ENCODE measurements around the gene RIOX2. TPM values are rescaled to one million over a fixed set of nuclear protein-coding genes. Genes with fewer than 3 reads are reported as not detected.

The RIOX2 gene
- total RNA-seq, 4 donors from 2014 or later, result 9.3 to 50.3 (median 12.6) TPM

DNA sequence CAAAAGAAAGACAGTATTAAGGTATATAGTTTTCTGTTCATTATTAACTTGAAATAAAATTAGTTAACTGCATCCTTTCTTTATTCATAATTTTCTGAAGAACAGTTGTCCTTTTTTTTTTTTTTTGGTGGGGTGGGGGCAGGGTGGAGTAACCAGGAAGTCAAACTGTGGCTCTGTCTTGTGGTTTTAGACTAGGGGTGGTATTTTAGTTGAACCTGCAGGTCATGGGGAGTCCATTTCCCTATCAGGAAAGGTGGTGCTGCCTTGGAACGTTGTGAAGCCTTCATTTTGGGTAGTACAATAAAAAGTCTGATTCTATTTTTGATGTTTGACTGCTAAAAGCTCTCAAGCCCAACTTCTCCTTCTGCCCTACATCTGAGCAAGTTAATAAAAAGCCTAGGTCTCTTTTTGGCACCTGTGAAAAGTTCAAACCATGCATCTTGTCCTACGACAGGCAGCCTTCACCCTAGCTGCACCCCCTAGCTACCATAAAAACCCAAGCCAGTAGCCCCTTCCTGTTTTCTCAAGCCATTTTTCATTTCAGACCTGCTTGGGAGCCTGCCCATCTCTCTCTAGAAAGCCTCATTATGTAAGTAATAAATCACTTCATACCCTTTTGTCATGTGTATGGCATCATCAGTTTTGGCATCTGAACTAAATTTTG lies 31.2 kb upstream of the RIOX2 start:
- H3K27me3 ChIP-seq, result no peaks in the 10 kb centered on the region
- H3K9me3 ChIP-seq, result no peaks in the 10 kb centered on the region
- no peaks in the 10 kb centered on the region for H3K36me3 ChIP-seq
- DNase-seq, result no peak
- H3K27ac ChIP-seq, result no peak overlapping the region
- H3K4me1 ChIP-seq, result no peaks in the 10 kb centered on the region
- no peak overlapping the region for H3K4me3 ChIP-seq
- TF ChIP-seq, protein P1, sequence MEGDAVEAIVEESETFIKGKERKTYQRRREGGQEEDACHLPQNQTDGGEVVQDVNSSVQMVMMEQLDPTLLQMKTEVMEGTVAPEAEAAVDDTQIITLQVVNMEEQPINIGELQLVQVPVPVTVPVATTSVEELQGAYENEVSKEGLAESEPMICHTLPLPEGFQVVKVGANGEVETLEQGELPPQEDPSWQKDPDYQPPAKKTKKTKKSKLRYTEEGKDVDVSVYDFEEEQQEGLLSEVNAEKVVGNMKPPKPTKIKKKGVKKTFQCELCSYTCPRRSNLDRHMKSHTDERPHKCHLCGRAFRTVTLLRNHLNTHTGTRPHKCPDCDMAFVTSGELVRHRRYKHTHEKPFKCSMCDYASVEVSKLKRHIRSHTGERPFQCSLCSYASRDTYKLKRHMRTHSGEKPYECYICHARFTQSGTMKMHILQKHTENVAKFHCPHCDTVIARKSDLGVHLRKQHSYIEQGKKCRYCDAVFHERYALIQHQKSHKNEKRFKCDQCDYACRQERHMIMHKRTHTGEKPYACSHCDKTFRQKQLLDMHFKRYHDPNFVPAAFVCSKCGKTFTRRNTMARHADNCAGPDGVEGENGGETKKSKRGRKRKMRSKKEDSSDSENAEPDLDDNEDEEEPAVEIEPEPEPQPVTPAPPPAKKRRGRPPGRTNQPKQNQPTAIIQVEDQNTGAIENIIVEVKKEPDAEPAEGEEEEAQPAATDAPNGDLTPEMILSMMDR (IDR thresholded peaks at IDR 0.05), result no peak
- TF ChIP-seq POLR2A (IDR thresholded peaks at IDR 0.05), result no peak

GRCh38 chr3:98002717-98003116 lies 30.5 kb upstream of the RIOX2 start:
- DNase-seq, result no peak
- H3K9me3 ChIP-seq, result no peaks in the 10 kb centered on the region
- no peaks in the 10 kb centered on the region for H3K27me3 ChIP-seq
- H3K36me3 ChIP-seq, result no peaks in the 10 kb centered on the region
- H3K4me1 ChIP-seq, result no peaks in the 10 kb centered on the region
- no peak overlapping the region for H3K4me3 ChIP-seq
- TF ChIP-seq POLR2A (IDR thresholded peaks at IDR 0.05), result no peak
- TF ChIP-seq, protein P1 (IDR thresholded peaks at IDR 0.05), result no peak
- no peak overlapping the region for H3K27ac ChIP-seq

GRCh38 chr3:97999994-98000393 lies 27.8 kb upstream of the RIOX2 start:
- TF ChIP-seq POLR2A (IDR thresholded peaks at IDR 0.05), result no peak
- TF ChIP-seq, protein P1 (IDR thresholded peaks at IDR 0.05), result no peak
- Histone ChIP-seq H3K4me3 (no peak overlapping the region), H3K36me3 (no peaks in the 10 kb centered on the region), H3K27ac (no peak overlapping the region), H3K27me3 (no peaks in the 10 kb centered on the region), H3K9me3 (no peaks in the 10 kb centered on the region), H3K4me1 (no peaks in the 10 kb centered on the region)
- DNase-seq, result no peak

DNA sequence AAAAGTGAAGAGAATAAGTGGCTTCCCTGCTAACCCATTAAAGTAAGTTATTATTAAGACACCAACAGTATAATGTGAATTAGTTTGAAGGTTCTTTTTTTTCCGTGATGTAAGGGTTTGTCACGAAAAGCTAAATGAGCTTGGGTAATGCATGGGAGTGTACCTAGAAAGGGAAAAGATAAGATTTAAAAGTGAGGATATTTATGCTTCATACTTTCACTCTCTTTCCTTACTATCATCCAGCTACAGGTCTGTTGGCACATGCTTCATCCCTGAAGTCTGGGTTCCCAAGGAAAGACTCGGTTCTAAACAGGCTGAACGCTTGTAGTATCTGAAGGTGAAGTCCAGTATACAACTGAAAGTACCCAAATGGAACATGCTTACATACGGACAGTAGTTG lies 26.9 kb upstream of the RIOX2 start:
- no peak overlapping the region for H3K27ac ChIP-seq
- no peaks in the 10 kb centered on the region for H3K36me3 ChIP-seq
- no peak for DNase-seq
- no peak overlapping the region for H3K4me3 ChIP-seq
- TF ChIP-seq, protein P1 (IDR thresholded peaks at IDR 0.05), result no peak
- TF ChIP-seq POLR2A (IDR thresholded peaks at IDR 0.05), result no peak
- no peaks in the 10 kb centered on the region for H3K9me3 ChIP-seq
- no peaks in the 10 kb centered on the region for H3K27me3 ChIP-seq
- no peaks in the 10 kb centered on the region for H3K4me1 ChIP-seq

DNA sequence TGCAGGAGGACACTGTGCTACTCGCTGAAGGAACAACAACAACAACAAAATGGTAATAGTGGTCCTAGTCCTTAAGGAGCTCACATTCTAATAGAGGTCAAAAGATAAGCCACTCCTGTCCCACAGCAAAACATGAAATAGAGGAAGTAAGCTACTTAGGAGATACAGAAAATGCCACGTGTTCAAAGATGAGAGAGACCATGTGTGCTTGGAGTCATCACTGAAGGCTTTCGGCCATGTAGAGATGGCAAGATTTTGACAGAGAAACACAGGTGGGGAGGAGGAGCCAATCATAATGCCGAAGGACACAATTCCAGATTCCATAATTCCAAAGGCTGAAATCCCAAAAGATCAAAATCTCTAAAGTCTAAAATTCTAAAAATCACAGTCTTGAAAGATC lies 24.8 kb upstream of the RIOX2 start:
- no peak overlapping the region for H3K27ac ChIP-seq
- DNase-seq, result no peak

More for the DNA sequence above, 24.8 kb upstream of the RIOX2 start:
- Histone ChIP-seq H3K4me1 (no peaks in the 10 kb centered on the region), H3K36me3 (no peaks in the 10 kb centered on the region), H3K27me3 (no peaks in the 10 kb centered on the region), H3K9me3 (no peaks in the 10 kb centered on the region), H3K4me3 (no peak overlapping the region)
- TF ChIP-seq, protein P1 (IDR thresholded peaks at IDR 0.05), result no peak
- no peak for TF ChIP-seq POLR2A (IDR thresholded peaks at IDR 0.05)
